Skeletal muscle cell (primary cell): ENCODE measurements around the gene ZNF354B.
"Not testable (repeated sequence)": the region's sequence is repeated elsewhere in the genome, so short reads cannot be mapped to it uniquely, and the experiment has no call there.

Source experiments
- DNase-seq: peaks from one replicate; pipeline ENCODE4 v3.0.0-alpha.2; 2010; ENCODE audit warnings: low read depth
- H3K4me3 ChIP-seq: 2 replicates; pipeline ENCODE4 v1.5.1; 2011; ENCODE audit warnings: low read depth, mild to moderate bottlenecking, control low read depth, low read length, moderate library complexity

Gene ZNF354B

DNA sequence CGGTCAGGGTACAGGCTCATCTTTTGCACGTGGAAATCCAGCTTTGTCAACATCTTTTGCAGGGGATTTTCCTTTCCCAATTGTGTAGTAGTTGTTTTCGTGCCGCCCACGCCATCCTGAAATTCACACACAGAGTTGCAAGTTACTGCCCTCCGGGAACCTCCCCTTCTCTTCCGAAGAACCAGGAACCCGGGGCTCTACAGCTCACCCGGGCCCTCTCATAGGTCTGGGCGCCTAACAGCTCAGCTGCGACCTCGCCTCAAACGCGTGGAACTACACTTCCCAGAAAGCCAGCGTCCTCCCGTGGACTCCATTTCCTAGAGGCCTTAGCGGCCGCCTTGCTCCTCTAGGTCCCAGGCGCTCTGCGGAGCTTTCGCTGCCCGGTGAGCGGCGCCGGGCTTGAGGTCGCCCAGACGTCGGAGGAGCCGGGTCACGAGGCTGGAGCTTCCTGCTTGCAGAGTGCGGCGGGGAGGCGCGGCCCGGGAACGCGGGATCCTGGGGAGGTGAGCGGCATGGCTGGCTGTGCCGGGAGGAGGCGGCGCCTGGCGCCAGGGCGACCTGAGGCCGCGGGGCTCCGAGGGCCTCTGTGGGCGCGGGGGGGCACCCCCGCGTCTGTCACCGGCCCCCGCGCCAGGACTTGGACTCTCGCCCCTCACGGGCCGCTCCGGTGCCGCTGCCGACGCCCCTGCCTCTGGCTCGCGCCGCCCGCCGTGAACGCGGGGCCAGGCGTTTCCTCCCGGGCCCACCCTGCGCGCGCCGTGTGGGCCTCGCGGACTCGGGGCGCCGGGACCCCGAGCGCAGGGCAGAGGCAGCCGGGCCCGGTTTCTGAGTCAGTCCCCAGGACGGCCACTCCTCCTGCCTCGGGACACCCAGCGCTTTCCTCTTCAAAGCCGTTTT lies at the start of gene ZNF354B:
TSS of gene ZNF354B (plus strand) at position 329 of the 897 bp plus-strand sequence. CDS start 1,095 bp downstream, outside the sequence.
- H3K4me3 ChIP-seq = peak within 1 kb of the TSS; percentile 64
- peak; percentile 86 for DNase-seq

- no peak overlapping the region for H3K4me3 ChIP-seq
- no peak for DNase-seq
Measured at GRCh38 chr5:178817506-178817905, 42.2 kb upstream of the ZNF354B start.

GRCh38 chr5:178818094-178818493 lies 41.7 kb upstream of the ZNF354B start:
- DNase-seq = no peak
- H3K4me3 ChIP-seq = no peak overlapping the region

DNA sequence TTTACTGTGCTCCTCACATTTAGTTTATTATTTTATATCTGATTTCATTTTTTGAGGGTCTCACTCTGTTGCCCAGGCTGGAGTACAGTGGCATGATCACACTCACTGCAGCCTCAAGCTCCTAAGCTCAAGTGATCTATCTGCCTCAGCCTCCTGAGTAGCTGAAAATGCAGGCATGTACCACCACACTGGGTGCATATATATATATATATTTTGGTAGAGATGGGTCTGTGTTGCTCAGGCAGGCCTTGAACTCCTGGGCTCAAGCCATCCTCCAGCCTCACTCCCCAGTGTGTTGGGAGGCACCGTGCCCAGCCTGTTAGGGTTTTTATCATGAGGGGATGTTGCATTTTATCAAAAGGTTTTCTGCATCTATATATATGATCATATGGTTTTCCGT lies 39.8 kb upstream of the ZNF354B start:
- DNase-seq = no peak

GRCh38 chr5:178825444-178825843 lies 34.3 kb upstream of the ZNF354B start:
- H3K4me3 ChIP-seq = no peak overlapping the region
- DNase-seq = no peak

More for the DNA sequence above, 39.8 kb upstream of the ZNF354B start:
- H3K4me3 ChIP-seq = no peak overlapping the region

GRCh38 chr5:178826216-178826615 lies 33.5 kb upstream of the ZNF354B start:
- no peak for DNase-seq
- no peak overlapping the region for H3K4me3 ChIP-seq

DNA sequence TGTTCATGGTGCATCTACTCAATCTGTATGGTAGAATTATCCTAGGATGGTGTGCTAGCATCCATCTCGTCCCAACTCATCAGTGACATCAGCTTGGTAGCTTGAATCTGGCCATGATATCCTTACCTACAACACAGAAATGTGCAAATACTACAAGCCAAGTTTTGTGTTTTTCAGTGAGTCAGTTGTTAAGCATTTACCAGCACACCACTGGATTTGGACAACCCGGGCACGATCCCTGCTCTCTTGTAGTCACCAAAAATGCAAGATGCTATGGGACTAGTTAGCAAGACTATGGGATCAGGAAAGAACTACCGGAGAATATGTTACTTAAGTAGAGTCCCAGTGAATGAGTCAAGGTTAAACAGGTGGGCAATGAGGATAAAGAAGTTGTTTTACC lies 32.1 kb upstream of the ZNF354B start:
- no peak overlapping the region for H3K4me3 ChIP-seq

DNA sequence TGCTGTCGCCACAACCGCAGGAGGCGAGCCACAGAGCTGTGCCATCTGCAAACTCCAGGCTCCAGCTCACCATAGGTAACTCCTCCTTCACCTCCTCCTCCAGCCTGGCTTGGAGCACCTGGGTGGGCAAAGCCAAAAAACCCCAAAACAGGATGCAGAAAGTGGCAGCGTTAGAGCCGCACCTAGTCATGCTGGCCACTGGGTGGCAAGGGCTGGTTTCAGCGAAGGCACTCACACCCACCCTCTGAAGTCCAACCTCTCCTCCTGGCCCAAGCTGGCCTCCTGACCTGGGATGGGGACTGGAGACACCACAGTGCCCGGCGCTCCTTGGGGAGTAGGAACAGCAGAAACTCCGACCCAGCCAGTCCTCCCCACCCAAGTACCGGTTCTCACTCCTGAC lies 28.7 kb upstream of the ZNF354B start:
- DNase-seq = no peak
- no peak overlapping the region for H3K4me3 ChIP-seq

More for the DNA sequence above, 32.1 kb upstream of the ZNF354B start:
- no peak for DNase-seq

DNA sequence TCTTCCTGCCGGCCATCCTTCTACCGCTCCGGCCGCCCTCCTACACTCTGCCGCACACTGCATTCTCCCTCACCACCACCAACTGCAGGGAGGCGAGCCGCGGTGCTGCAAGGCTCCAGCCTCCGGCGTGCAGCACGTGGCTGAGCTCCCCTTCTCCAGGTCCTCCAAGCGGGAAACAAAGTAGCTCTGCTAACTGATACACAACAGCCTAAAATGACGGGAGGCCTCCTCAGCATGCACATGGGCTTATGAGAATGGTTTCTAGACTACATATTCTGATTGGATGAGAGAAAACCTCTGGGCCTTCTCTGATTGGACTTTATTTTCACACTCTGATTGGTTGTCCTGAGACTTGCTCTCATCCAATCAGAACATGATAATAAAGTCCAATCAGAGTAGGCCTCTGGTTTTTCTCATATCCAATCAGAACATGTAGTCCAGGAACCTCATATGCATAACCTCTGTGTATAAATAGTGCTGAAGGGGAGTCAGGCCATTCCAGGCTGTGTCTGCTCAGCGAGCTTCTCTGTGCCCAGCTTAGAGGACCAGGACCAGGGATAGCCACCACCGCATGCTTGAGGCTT lies 27.0 kb upstream of the ZNF354B start:
- DNase-seq = no peak
- no peak overlapping the region for H3K4me3 ChIP-seq

DNA sequence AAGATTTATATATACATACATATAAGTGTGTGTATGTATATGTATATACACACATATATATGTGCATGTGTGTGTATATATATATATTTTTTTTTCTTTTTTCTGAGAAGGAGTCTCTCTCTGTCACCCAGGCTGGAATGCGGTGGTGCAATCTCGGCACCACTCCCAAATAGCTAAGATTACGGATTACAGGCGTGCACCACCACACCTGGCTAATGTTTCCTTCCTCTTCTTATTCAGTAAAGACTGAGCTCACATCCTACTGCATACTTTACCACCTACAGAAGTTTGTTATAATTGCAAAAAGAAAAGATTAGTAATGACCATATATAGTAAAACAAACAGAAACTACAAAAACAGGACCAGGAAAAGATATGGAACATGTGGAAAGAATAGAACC lies 23.1 kb upstream of the ZNF354B start:
- no peak for DNase-seq

GRCh38 chr5:178838695-178839318 lies 20.9 kb upstream of the ZNF354B start:
- not testable (repeated sequence) for H3K4me3 ChIP-seq, DNase-seq

More for the DNA sequence above, 23.1 kb upstream of the ZNF354B start:
- H3K4me3 ChIP-seq = no peak overlapping the region

DNA sequence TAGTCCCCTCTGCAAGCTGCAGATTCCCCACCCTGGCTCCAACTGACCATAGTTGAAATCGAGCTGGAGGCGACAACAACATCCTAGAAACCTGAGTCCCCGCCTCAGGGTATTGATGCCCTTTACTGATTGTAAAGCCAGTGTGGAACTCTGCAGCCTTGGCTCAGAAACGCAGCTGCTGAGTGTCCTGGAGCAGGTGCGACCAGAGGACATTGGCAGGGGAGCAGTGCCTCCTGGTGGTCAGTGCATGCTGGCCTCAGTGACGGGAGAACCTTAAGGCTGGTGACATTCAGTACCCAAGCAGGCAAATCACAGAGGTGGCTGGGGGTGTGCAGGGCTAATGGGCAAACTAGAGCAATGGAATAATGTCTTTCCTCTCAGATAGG lies 20.4 kb upstream of the ZNF354B start:
- no peak overlapping the region for H3K4me3 ChIP-seq
- DNase-seq = no peak

DNA sequence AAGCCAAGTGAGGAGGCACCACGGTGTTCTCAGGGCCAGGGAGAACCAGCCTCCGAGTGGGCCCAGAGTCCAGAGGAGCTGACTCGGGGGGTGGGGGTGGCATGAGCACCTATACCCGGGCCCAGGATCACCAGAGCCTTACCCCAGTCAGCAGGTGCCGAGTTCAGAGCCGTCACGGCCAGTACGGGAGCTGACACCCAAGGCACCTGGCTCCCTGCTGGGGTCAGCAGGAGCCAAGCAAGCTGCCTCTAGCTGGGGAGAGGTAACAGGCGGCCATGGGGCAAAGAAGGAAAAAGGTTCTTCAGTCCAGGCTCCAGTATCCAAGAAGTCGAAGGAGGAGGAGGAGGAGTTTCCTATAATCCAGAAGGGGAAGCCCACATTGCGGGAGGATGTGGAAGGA lies 19.4 kb upstream of the ZNF354B start:
- not testable (repeated sequence) for DNase-seq, H3K4me3 ChIP-seq

DNA sequence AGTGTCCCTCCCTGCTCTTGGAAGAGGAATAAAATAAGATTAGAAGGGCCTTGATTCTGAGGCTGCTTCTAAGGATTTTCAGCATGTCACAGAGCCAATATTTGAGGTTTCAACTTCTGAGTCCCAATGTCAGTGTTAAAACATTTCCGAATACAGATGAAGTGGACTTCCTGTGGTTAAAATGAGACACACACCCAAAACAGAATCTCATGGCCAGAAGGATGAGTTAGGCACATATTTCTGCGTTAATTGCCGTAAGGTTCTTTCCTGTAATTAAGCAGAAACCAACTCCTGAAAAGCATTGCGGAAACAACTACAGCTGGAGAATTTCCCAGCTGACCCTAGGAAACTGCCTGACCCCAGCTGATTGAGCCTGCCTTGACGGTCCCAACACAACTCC lies 10.4 kb upstream of the ZNF354B start:
- no peak for DNase-seq
- H3K4me3 ChIP-seq = no peak overlapping the region

DNA sequence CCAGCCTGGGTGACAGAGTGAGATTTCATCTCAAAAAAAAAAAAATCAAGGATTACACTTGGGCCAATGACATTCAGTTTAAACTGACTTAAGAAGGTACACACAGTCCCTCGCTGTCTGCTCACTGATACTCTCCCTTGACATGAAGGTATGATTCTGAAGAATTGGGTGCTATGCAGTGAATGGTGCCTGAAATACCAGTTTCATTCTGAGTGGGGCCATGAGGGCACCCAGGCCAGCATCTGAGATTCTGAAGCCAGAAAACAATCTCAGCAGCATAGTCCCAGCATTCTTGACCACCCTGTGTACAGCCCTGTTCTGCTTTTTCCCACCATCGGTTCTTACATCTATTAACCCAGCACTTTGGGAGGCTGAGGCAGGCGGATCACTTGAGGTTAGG lies 7.8 kb upstream of the ZNF354B start:
- H3K4me3 ChIP-seq = no peak overlapping the region
- DNase-seq = no peak

GRCh38 chr5:178854284-178854683 lies 5.5 kb upstream of the ZNF354B start:
- no peak overlapping the region for H3K4me3 ChIP-seq
- DNase-seq = no peak

GRCh38 chr5:178860615-178861014 lies 862 bp downstream of the ZNF354B start:
- H3K4me3 ChIP-seq = peak overlapping the region; percentile 64
- DNase-seq = not testable (repeated sequence)

DNA sequence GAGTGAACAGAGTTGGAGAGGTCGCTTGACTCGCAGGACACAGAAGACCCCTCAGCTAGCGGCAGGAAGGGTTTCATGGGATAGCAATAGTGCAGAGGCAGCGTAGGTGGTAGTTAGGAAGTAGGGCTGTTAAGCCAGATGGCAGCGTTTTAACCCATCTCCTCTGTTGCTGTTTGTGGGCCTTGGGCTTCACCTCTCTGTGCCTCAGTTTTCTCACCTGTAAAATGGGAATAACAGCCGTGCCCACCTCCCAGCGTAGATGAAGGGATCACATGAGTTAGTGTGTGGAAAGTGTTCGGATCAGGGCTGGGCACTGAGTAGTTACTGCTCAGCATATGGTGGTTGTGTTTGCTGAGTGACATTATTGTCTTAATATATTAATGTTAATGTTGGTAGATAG lies 1.9 kb downstream of the ZNF354B start:
- no peak overlapping the region for H3K4me3 ChIP-seq
- no peak for DNase-seq

- no peak overlapping the region for H3K4me3 ChIP-seq
- DNase-seq = peak; percentile 3
Measured at GRCh38 chr5:178866946-178867345, 7.2 kb downstream of the ZNF354B start.

- DNase-seq = no peak
Measured at GRCh38 chr5:178869577-178869976, 9.8 kb downstream of the ZNF354B start.

More at GRCh38 chr5:178869577-178869976, 9.8 kb downstream of the ZNF354B start:
- no peak overlapping the region for H3K4me3 ChIP-seq
